GM18507 (cell line): Measurements from ENCODE around the gene UPK2.

Experiments used
- DNase-seq: peaks from one replicate; pipeline ENCODE4 v3.0.0; 2011; ENCODE audit warnings: low read depth; ENCODE audit not compliant: insufficient read length; ENCODE audit errors: extremely low spot score
- FAIRE-seq: peaks from 2 replicates; lab custom pipeline; 2011; peaks lifted over from hg19 to GRCh38; lab: Jason Lieb, UNC

UPK2 gene

GRCh38 chr11:118916842-118917388 lies 39.2 kb upstream of the UPK2 start:
- DNase-seq (no peak), FAIRE-seq (no peak)

- FAIRE-seq (no peak), DNase-seq (no peak)
Observed at GRCh38 chr11:118917481-118918127, 38.5 kb upstream of the UPK2 start.

GRCh38 chr11:118918128-118918685 lies 37.9 kb upstream of the UPK2 start:
- DNase-seq (no peak), FAIRE-seq (no peak)

- FAIRE-seq (no peak), DNase-seq (no peak)
Observed at GRCh38 chr11:118918686-118919280, 37.3 kb upstream of the UPK2 start.

- FAIRE-seq: no peak
- DNase-seq: no peak
Observed at GRCh38 chr11:118921121-118921928, 34.8 kb upstream of the UPK2 start.

- no peak for FAIRE-seq
- no peak for DNase-seq
Observed at GRCh38 chr11:118921929-118922744, 34.0 kb upstream of the UPK2 start.

- FAIRE-seq (no peak), DNase-seq (no peak)
Observed at GRCh38 chr11:118922745-118923627, 33.1 kb upstream of the UPK2 start.

GRCh38 chr11:118923721-118924587 lies 32.1 kb upstream of the UPK2 start:
- DNase-seq (no peak), FAIRE-seq (peak; percentile 9)

GRCh38 chr11:118924591-118925585 lies 31.2 kb upstream of the UPK2 start:
- peak; percentile 48 for FAIRE-seq
- DNase-seq: no peak

- no peak for FAIRE-seq
- DNase-seq: no peak
Observed at GRCh38 chr11:118927554-118928100, 28.5 kb upstream of the UPK2 start.

- DNase-seq: peak; percentile 78
- peak; percentile 75 for FAIRE-seq
Observed at GRCh38 chr11:118928101-118928869, 27.8 kb upstream of the UPK2 start.

- DNase-seq (no peak), FAIRE-seq (no peak)
Observed at GRCh38 chr11:118928870-118929500, 27.1 kb upstream of the UPK2 start.

- FAIRE-seq: peak; percentile 15
Observed at GRCh38 chr11:118929501-118930093, 26.5 kb upstream of the UPK2 start.

GRCh38 chr11:118930094-118930712 lies 25.9 kb upstream of the UPK2 start:
- DNase-seq (no peak), FAIRE-seq (peak; percentile 82)

More at GRCh38 chr11:118929501-118930093, 26.5 kb upstream of the UPK2 start:
- no peak for DNase-seq
